ENCODE measurements around the gene SYT9. TPM values are rescaled to one million over a fixed set of nuclear protein-coding genes. Genes with fewer than 3 reads are reported as not detected.

The SYT9 gene
- total and polyA plus RNA-seq, 10 of the 15 experiments (the other 5 are each of a cell fraction or from before 2014, with no cell fraction given) = 0.03 TPM; not detected in 9

DNA sequence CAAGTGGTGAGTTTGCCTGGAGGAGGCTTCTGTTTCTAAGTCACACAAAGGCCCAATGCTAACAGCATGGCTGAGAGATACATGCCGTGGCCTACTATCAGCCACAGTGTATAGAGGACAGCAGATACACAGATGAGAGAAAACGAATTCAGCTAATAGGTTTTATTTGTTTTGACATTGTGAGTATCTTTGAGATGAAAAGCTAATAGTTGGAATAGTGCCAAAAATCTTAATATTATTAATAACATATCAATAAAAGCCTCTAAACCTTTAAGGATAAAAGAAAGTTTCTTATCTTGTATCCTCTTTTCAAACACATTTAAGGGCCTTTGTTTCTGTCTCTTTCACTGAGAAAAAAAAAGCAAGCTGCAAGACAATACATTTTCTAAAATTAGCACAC is 203.2 kb downstream of the SYT9 start:
- CTCF ChIA-PET = interaction anchor here (0.7 to 2.2 kb wide), 4 partner anchors 13 to 101 kb away, joined by 3 to 11 read pairs (median 6); no protein-coding TSS in a partner anchor
- no peak overlapping the region for H3K9ac ChIP-seq (ENCODE audit: control insufficient read depth, insufficient read depth, low read length)
- FAIRE-seq = no peak
- no peak for DNase-seq (ENCODE audit: low read depth, low spot score)
- H3K4me3 ChIP-seq = no peak overlapping the region
- no peaks in the 10 kb centered on the region for H3K9me3 ChIP-seq (replicated peaks; ENCODE audit: control insufficient read depth, insufficient read depth, low read length)
- intact Hi-C loops (cut with micrococcal nuclease; ENCODE audit: unreplicated experiment) (loop anchor here (5.0 kb wide), 1 partner anchor 102 kb away; no protein-coding TSS in a partner anchor), in situ Hi-C loops (cut with MboI) (no loop called here)
- H3K27ac ChIP-seq (ENCODE audit: control insufficient read depth, insufficient read depth) = no peak overlapping the region
- no peak overlapping the region for H3K4me2 ChIP-seq (ENCODE audit: control insufficient read depth, insufficient read depth)
- SMC1A ChIA-PET (ENCODE audit: uncharacterized antibody, unreplicated experiment) = interaction anchor here (1.0 to 2.0 kb wide), 2 partner anchors 11 to 18 kb away, joined by 3 to 5 read pairs; no protein-coding TSS in a partner anchor
- POLR2A ChIA-PET = interaction anchor here (0.6 kb wide), 1 partner anchor 235 kb away, joined by 3 read pairs; no protein-coding TSS in a partner anchor
- 50% methylated on average over 2 of the region's 2 CpGs for WGBS (ENCODE audit: insufficient coverage, insufficient replicate concordance, low lambda C conversion rate, missing lambda C conversion rate)
- no TSS peak for BruUV-seq (replicated peaks)
- H3K4me1 ChIP-seq (ENCODE audit: control insufficient read depth, insufficient read depth, low read length) = no peaks in the 10 kb centered on the region
- no peaks in the 10 kb centered on the region for H3K79me2 ChIP-seq (ENCODE audit: control insufficient read depth, insufficient read depth, low read length)
- no peaks in the 10 kb centered on the region for H4K20me1 ChIP-seq (ENCODE audit: control insufficient read depth, insufficient read depth)
- H3K27me3 ChIP-seq (replicated peaks in 1 of 2; ENCODE audit: control insufficient read depth in 2 of 2, insufficient read depth in 2 of 2, low read length in 1 of 2) = no peaks in the 10 kb centered on the region
- ATAC-seq = no peak
- RAD21 ChIA-PET (ENCODE audit: unreplicated experiment) = no interaction called here
- no peak overlapping the region for H2AFZ ChIP-seq (ENCODE audit: control insufficient read depth, low read depth, low read length)
- H3K36me3 ChIP-seq (ENCODE audit: control insufficient read depth in 2 of 2, insufficient read depth in 2 of 2, low read length in 1 of 2) = no peaks in the 10 kb centered on the region
- TF ChIP-seq POLR2AphosphoS2 (IDR thresholded peaks at IDR 0.05; ENCODE audit: low read depth, low read length) (no peak), EP300 (IDR thresholded peaks at IDR 0.05; ENCODE audit: borderline replicate concordance in 1 of 2, control insufficient read depth in 1 of 2, low read depth in 2 of 2, low read length in 2 of 2) (no peak), SIN3A (IDR thresholded peaks at IDR 0.05; ENCODE audit: low read depth, low read length) (no peak), POLR2AphosphoS5 (IDR thresholded peaks at IDR 0.05; ENCODE audit: low read length) (no peak), NFYA (IDR thresholded peaks at IDR 0.05; ENCODE audit: borderline replicate concordance, low read depth, low read length) (no peak), MTA2 (IDR thresholded peaks at IDR 0.05; ENCODE audit: low read depth) (no peak), NBN (IDR thresholded peaks at IDR 0.05) (no peak), HCFC1 (IDR thresholded peaks at IDR 0.05; ENCODE audit: low read length) (no peak), CREM (IDR thresholded peaks at IDR 0.05; ENCODE audit: low read depth) (no peak), FOXM1 (IDR thresholded peaks at IDR 0.05; ENCODE audit: low read depth, low read length) (no peak), GABPA (IDR thresholded peaks at IDR 0.05; ENCODE audit: low read depth) (no peak), MTA3 (IDR thresholded peaks at IDR 0.05; ENCODE audit: borderline replicate concordance, low read length) (no peak)
- TF ChIP-seq, protein P1, sequence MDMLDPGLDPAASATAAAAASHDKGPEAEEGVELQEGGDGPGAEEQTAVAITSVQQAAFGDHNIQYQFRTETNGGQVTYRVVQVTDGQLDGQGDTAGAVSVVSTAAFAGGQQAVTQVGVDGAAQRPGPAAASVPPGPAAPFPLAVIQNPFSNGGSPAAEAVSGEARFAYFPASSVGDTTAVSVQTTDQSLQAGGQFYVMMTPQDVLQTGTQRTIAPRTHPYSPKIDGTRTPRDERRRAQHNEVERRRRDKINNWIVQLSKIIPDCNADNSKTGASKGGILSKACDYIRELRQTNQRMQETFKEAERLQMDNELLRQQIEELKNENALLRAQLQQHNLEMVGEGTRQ (IDR thresholded peaks at IDR 0.05; ENCODE audit: borderline replicate concordance, low read depth, low read length) = no peak
- TF ChIP-seq, protein P2, sequence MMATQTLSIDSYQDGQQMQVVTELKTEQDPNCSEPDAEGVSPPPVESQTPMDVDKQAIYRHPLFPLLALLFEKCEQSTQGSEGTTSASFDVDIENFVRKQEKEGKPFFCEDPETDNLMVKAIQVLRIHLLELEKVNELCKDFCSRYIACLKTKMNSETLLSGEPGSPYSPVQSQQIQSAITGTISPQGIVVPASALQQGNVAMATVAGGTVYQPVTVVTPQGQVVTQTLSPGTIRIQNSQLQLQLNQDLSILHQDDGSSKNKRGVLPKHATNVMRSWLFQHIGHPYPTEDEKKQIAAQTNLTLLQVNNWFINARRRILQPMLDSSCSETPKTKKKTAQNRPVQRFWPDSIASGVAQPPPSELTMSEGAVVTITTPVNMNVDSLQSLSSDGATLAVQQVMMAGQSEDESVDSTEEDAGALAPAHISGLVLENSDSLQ (IDR thresholded peaks at IDR 0.05) = no peak
- TF ChIP-seq, protein P3, sequence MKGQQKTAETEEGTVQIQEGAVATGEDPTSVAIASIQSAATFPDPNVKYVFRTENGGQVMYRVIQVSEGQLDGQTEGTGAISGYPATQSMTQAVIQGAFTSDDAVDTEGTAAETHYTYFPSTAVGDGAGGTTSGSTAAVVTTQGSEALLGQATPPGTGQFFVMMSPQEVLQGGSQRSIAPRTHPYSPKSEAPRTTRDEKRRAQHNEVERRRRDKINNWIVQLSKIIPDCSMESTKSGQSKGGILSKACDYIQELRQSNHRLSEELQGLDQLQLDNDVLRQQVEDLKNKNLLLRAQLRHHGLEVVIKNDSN (IDR thresholded peaks at IDR 0.05; ENCODE audit: borderline replicate concordance, extremely low read length, insufficient read depth, low read depth, low read length) = no peak
- TF ChIP-seq, protein P4, sequence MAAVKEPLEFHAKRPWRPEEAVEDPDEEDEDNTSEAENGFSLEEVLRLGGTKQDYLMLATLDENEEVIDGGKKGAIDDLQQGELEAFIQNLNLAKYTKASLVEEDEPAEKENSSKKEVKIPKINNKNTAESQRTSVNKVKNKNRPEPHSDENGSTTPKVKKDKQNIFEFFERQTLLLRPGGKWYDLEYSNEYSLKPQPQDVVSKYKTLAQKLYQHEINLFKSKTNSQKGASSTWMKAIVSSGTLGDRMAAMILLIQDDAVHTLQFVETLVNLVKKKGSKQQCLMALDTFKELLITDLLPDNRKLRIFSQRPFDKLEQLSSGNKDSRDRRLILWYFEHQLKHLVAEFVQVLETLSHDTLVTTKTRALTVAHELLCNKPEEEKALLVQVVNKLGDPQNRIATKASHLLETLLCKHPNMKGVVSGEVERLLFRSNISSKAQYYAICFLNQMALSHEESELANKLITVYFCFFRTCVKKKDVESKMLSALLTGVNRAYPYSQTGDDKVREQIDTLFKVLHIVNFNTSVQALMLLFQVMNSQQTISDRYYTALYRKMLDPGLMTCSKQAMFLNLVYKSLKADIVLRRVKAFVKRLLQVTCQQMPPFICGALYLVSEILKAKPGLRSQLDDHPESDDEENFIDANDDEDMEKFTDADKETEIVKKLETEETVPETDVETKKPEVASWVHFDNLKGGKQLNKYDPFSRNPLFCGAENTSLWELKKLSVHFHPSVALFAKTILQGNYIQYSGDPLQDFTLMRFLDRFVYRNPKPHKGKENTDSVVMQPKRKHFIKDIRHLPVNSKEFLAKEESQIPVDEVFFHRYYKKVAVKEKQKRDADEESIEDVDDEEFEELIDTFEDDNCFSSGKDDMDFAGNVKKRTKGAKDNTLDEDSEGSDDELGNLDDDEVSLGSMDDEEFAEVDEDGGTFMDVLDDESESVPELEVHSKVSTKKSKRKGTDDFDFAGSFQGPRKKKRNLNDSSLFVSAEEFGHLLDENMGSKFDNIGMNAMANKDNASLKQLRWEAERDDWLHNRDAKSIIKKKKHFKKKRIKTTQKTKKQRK (IDR thresholded peaks at IDR 0.05; ENCODE audit: low read depth, low read length) = no peak

Measured in GM12878 (cell line).